Fibroblast of lung (primary cell): ENCODE results near the gene PLEKHA6. TPM values are rescaled to one million over a fixed set of nuclear protein-coding genes. Genes with fewer than 3 reads are reported as not detected.

ENCODE experiments used
- DNase-seq, 2 donors: peaks; one replicate each; pipeline versions ENCODE4 v3.0.0 to v3.0.0-alpha.2; 2010; ENCODE audit warnings: low read depth in 2 of 2
- H2AFZ ChIP-seq: 2 replicates; pipeline ENCODE4 v1.5.1; 2012; ENCODE audit warnings: low read length, control low read depth, inconsistent platforms
- H3K27ac ChIP-seq: 2 replicates; pipeline ENCODE4 v1.5.1; 2011; ENCODE audit warnings: low read length, control low read depth; ENCODE audit not compliant: insufficient read depth
- H3K27me3 ChIP-seq: 2 replicates; pipeline ENCODE4 v1.5.1; 2011; ENCODE audit warnings: mild to moderate bottlenecking, low read length; ENCODE audit not compliant: control insufficient read depth, insufficient read depth
- H3K36me3 ChIP-seq: 2 replicates; pipeline ENCODE4 v1.5.1; 2011; ENCODE audit warnings: low read length; ENCODE audit not compliant: control insufficient read depth, insufficient read depth
- H3K4me1 ChIP-seq: 2 replicates; pipeline ENCODE4 v1.5.1; 2011; ENCODE audit warnings: low read length; ENCODE audit not compliant: control insufficient read depth, insufficient read depth; ENCODE audit errors: extremely low read depth
- H3K4me2 ChIP-seq: 2 replicates; pipeline ENCODE4 v1.5.1; 2011; ENCODE audit warnings: low read length, control low read depth; ENCODE audit not compliant: insufficient read depth; ENCODE audit errors: extremely low read depth
- H3K4me3 ChIP-seq, 4 experiments: fragments of 200-600 bp in 1 of 4; sonication (generic) in 1 of 4; replicated peaks in 1 of 4; 2 replicates each; pipeline ENCODE4 v1.5.1; 2011 to 2016; ENCODE audit warnings: low read length in 4 of 4, low read depth in 3 of 4, mild to moderate bottlenecking in 3 of 4, control low read depth in 2 of 4, inconsistent platforms in 1 of 4, mixed read lengths in 1 of 4; ENCODE audit not compliant: insufficient read depth in 1 of 4; ENCODE audit errors: control extremely low read depth in 1 of 4
- H3K79me2 ChIP-seq: 2 replicates; pipeline ENCODE4 v1.5.1; 2012; ENCODE audit warnings: mild to moderate bottlenecking, low read length, inconsistent platforms; ENCODE audit not compliant: control insufficient read depth, insufficient read depth
- H3K9ac ChIP-seq: 2 replicates; pipeline ENCODE4 v1.5.1; 2011; ENCODE audit warnings: mild to moderate bottlenecking, low read length, control low read depth; ENCODE audit not compliant: insufficient read depth
- H3K9me3 ChIP-seq: 2 replicates; pipeline ENCODE4 v1.5.1; 2012; ENCODE audit warnings: low read depth, low read length; ENCODE audit not compliant: control insufficient read depth, insufficient read depth
- H4K20me1 ChIP-seq: 2 replicates; pipeline ENCODE4 v1.5.1; 2011; ENCODE audit warnings: low read length; ENCODE audit not compliant: control insufficient read depth, insufficient read depth; ENCODE audit errors: extremely low read depth
- EZH2 ChIP-seq: IDR thresholded peaks from 2 replicates; pipeline ENCODE4 v1.5.1; 2012; ENCODE audit warnings: low read length, control low read depth, mild to moderate bottlenecking; ENCODE audit errors: missing control alignments
- polyA plus RNA-seq, 2 donors: library from polyadenylated mRNA; depleted of rRNA in 1 of 2; stranded (reverse) in 1 of 2; unstranded in 1 of 2; fragments of >200 nt; gene quantifications; 2 replicates each; pipeline ENCODE4 v1.2.1, GENCODE V29; 2011 to 2012; ENCODE audit warnings: missing spikeins in 1 of 2
- total RNA-seq: library from RNA; depleted of rRNA; stranded (reverse); fragments of >200 nt; gene quantifications from 2 replicates; pipeline ENCODE4 v1.2.1, GENCODE V29; 2014
- TF ChIP-seq, protein P1 (sequence below), 2 donors: IDR thresholded peaks in 1 of 2; conservative IDR thresholded peaks in 1 of 2; 1 replicate in 1 of 2; 2 replicates in 1 of 2; pipeline ENCODE4 v1.5.1; 2011 to 2012; ENCODE audit warnings: low read length in 2 of 2, control low read depth in 1 of 2, inconsistent platforms in 1 of 2, low read depth in 1 of 2, mild to moderate bottlenecking in 1 of 2

Gene PLEKHA6
- total and polyA plus RNA-seq, 2 donors (not counting 1 experiment from before 2014, with no cell fraction given) = 3.8 to 4.3 TPM

DNA sequence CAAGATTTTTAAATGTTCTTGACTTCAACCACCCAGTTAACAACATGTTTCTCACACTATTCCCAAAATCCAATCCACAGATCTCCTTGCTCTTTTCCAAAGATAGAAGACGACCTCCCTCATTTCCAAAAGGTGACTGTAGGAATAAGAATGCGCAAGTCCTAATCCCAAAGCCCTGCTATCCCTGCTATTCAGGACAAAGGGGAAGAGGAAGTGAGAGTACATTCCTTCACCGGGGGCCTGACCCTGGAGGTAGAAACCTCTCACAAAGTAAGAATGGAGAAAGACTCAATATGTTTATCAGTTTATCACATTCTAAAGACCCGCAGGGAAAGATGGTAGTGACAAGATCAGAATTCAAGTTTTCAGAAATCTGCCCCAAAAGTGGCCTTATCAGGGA lies 55.7 kb downstream of the PLEKHA6 start:
- H3K36me3 ChIP-seq = no peaks in the 10 kb centered on the region
- no peaks in the 10 kb centered on the region for H3K79me2 ChIP-seq
- H3K9ac ChIP-seq = no peak overlapping the region
- TF ChIP-seq EZH2 = no peak
- TF ChIP-seq, protein P1, sequence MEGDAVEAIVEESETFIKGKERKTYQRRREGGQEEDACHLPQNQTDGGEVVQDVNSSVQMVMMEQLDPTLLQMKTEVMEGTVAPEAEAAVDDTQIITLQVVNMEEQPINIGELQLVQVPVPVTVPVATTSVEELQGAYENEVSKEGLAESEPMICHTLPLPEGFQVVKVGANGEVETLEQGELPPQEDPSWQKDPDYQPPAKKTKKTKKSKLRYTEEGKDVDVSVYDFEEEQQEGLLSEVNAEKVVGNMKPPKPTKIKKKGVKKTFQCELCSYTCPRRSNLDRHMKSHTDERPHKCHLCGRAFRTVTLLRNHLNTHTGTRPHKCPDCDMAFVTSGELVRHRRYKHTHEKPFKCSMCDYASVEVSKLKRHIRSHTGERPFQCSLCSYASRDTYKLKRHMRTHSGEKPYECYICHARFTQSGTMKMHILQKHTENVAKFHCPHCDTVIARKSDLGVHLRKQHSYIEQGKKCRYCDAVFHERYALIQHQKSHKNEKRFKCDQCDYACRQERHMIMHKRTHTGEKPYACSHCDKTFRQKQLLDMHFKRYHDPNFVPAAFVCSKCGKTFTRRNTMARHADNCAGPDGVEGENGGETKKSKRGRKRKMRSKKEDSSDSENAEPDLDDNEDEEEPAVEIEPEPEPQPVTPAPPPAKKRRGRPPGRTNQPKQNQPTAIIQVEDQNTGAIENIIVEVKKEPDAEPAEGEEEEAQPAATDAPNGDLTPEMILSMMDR (conservative IDR thresholded peaks at IDR 0.05 in 1 of 2, IDR thresholded peaks at IDR 0.05 in 1 of 2; ENCODE audit: low read depth in 1 of 2, low read length in 2 of 2) = no peak
- H2AFZ ChIP-seq = no peak overlapping the region
- H3K4me1 ChIP-seq = no peaks in the 10 kb centered on the region
- H3K27me3 ChIP-seq = peaks cover 2% of the 10 kb centered on the region
- no peaks in the 10 kb centered on the region for H3K9me3 ChIP-seq
- H3K4me2 ChIP-seq = no peak overlapping the region
- no peak overlapping the region for H3K27ac ChIP-seq
- H4K20me1 ChIP-seq = no peaks in the 10 kb centered on the region
- H3K4me3 ChIP-seq = no peak overlapping the region
- DNase-seq = no peak

DNA sequence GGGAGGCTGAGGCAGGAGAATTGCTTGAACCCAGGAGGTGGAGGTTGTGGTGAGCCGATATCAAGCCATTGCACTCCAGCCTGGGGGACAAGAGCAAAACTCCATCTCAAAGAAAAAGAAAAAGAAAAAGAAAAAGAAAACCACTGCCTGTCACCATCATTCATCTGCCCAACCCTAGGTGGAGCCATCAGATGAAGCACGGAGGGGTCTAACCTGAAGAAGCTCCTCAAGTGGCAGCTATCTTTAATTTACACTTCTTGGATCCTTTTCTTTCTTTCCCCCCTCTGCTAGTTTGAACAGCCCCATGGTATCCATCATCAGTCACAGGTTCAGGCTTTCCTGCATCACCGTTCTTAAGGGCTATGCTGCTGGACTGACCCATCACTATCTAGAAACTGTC lies 57.0 kb downstream of the PLEKHA6 start:
- no peak overlapping the region for H2AFZ ChIP-seq
- H3K9ac ChIP-seq = no peak overlapping the region
- no peak for DNase-seq
- TF ChIP-seq, protein P1 (conservative IDR thresholded peaks at IDR 0.05 in 1 of 2, IDR thresholded peaks at IDR 0.05 in 1 of 2; ENCODE audit: low read depth in 1 of 2, low read length in 2 of 2) = no peak
- TF ChIP-seq EZH2 = no peak
- no peaks in the 10 kb centered on the region for H3K36me3 ChIP-seq
- no peak overlapping the region for H3K4me3 ChIP-seq
- H3K4me2 ChIP-seq = no peak overlapping the region
- H4K20me1 ChIP-seq = no peaks in the 10 kb centered on the region
- peaks cover 2% of the 10 kb centered on the region for H3K27me3 ChIP-seq
- no peaks in the 10 kb centered on the region for H3K4me1 ChIP-seq
- H3K9me3 ChIP-seq = no peaks in the 10 kb centered on the region
- no peaks in the 10 kb centered on the region for H3K79me2 ChIP-seq
- no peak overlapping the region for H3K27ac ChIP-seq

DNA sequence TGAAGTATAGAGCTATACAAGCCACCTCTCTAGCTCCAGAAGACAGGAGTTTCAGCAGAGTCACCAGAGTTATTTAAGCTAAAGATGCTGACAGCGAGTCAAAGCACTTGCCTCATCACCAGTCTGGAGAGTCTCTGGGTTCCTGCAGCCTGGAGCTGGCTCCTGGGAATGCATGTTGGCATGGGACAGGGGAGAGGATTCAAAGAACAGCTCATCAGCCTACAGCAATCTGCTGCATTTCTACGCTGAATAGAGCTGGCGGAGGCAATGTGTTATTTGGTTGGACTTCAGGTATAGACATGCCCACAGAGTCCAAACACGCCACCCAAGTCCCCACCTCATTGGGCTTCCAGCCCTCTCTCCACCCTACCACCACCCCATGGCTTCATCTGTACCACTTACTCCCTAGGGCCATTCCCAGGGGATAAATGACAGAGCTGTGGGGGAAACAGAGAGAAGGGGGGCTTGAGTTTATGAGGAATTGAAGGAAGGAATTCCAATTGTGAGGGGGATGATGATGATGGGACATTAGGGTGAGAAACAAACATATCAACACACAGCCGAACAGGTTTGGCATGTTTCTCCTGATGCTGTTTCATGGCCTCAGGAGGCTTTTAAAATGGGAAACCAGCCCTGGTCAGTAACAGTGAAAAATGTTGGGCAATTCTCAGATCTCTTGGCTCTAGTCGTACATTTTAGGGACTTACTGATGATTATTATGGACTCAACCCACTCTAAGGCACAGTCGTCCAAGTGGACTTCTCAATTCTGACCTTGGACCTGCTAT lies 58.4 kb downstream of the PLEKHA6 start:
- H2AFZ ChIP-seq = no peak overlapping the region
- TF ChIP-seq, protein P1 (conservative IDR thresholded peaks at IDR 0.05 in 1 of 2, IDR thresholded peaks at IDR 0.05 in 1 of 2; ENCODE audit: low read depth in 1 of 2, low read length in 2 of 2) = no peak
- no peak for TF ChIP-seq EZH2
- no peak overlapping the region for H3K9ac ChIP-seq
- H3K27me3 ChIP-seq = peaks cover 2% of the 10 kb centered on the region
- H3K4me2 ChIP-seq = no peak overlapping the region
- H3K79me2 ChIP-seq = no peaks in the 10 kb centered on the region
- DNase-seq = no peak
- peaks cover 13% of the 10 kb centered on the region for H3K4me1 ChIP-seq
- H3K9me3 ChIP-seq = no peaks in the 10 kb centered on the region
- no peaks in the 10 kb centered on the region for H4K20me1 ChIP-seq
- no peak overlapping the region for H3K4me3 ChIP-seq
- no peaks in the 10 kb centered on the region for H3K36me3 ChIP-seq
- H3K27ac ChIP-seq = no peak overlapping the region
